K562 (cell line): ENCODE results near the gene CPSF4L. TPM values are rescaled to one million over a fixed set of nuclear protein-coding genes. Genes with fewer than 3 reads are reported as not detected.

Experiments
- ATAC-seq: fragments of 200-7000 bp; cut with Tn5 transposase; 3 replicates; pipeline ENCODE4 v1.9.1; 2020; ENCODE audit warnings: moderate library complexity
- BruUV-seq: library from RNA; stranded (reverse); fragments of 400-500 nt; replicated peaks from 2 replicates; lab custom pipeline; 2021; lab: Mats Ljungman, UMichigan
- CTCF ChIA-PET: fragments of 300-600 bp; formaldehyde crosslinking; extraction: SDS; loops from one replicate; lab custom pipeline; 2021; ENCODE audit warnings: low intra/inter-chr PET ratio; lab: Yijun Ruan, JAX
- POLR2A ChIA-PET: fragments of 300-600, 350-650 bp; sonication (Branson Sonifier 250); formaldehyde crosslinking; extraction: SDS; loops from one replicate; lab custom pipeline; 2021; ENCODE audit warnings: antibody characterized with exemption, inconsistent platforms; lab: Yijun Ruan, JAX
- DNase-seq, 4 experiments: peaks; one replicate each; pipeline versions ENCODE4 v3.0.0 to v3.0.0-alpha.2; 2011 to 2018; ENCODE audit warnings: low spot score in 3 of 4, mixed read lengths in 3 of 4; ENCODE audit errors: extremely low read depth in 1 of 4
- FAIRE-seq: peaks from 2 replicates; lab custom pipeline; 2011; peaks lifted over from hg19 to GRCh38; lab: Jason Lieb, UNC
- H2AFZ ChIP-seq: 2 replicates; pipeline ENCODE4 v1.6.0; 2011; ENCODE audit warnings: low read depth, low read length, control low read depth, inconsistent platforms
- H3K27ac ChIP-seq: fragments of 200-600 bp; 3 replicates; pipeline ENCODE4 v1.8.0; 2011; ENCODE audit warnings: low read depth, mild to moderate bottlenecking, control low read depth, inconsistent platforms, low read length, moderate library complexity, mixed read lengths; ENCODE audit errors: extremely low read depth
- H3K27me3 ChIP-seq, 2 experiments: fragments of 300-600 bp in 1 of 2; 2 replicates in 1 of 2; 3 replicates in 1 of 2; pipeline versions ENCODE4 v1.6.0 to v1.8.0; 2011; ENCODE audit warnings: inconsistent platforms in 2 of 2, low read length in 2 of 2, mild to moderate bottlenecking in 1 of 2, mixed read lengths in 1 of 2, moderate library complexity in 1 of 2; ENCODE audit not compliant: control insufficient read depth in 2 of 2, insufficient read depth in 2 of 2
- H3K36me3 ChIP-seq: fragments of 300-600 bp; 3 replicates; pipeline ENCODE4 v1.8.0; 2011; ENCODE audit warnings: mild to moderate bottlenecking, low read length, inconsistent platforms; ENCODE audit not compliant: control insufficient read depth, insufficient read depth
- H3K4me1 ChIP-seq, 2 experiments: fragments of 200-600 bp in 1 of 2; replicated peaks in 1 of 2; 2 replicates in 1 of 2; 3 replicates in 1 of 2; pipeline versions ENCODE4 v1.5.1 to v1.8.0; 2011; ENCODE audit warnings: inconsistent platforms in 2 of 2, low read length in 2 of 2, mild to moderate bottlenecking in 1 of 2, mixed read lengths in 1 of 2, moderate library complexity in 1 of 2; ENCODE audit not compliant: control insufficient read depth in 2 of 2, insufficient read depth in 2 of 2
- H3K4me2 ChIP-seq: 2 replicates; pipeline ENCODE4 v1.6.1; 2011; ENCODE audit warnings: low read length, control low read depth, inconsistent platforms, mixed read lengths; ENCODE audit not compliant: insufficient read depth
- H3K4me3 ChIP-seq: fragments of 200-600 bp; sonication (generic), shearing (Covaris generic); 2 replicates; pipeline ENCODE4 v1.5.1; 2016; ENCODE audit warnings: control low read depth, inconsistent platforms
- H3K79me2 ChIP-seq: fragments of 200-600 bp; 3 replicates; pipeline ENCODE4 v1.8.0; 2011; ENCODE audit warnings: low read length, inconsistent platforms; ENCODE audit not compliant: control insufficient read depth, insufficient read depth
- H3K9ac ChIP-seq, 2 experiments: 2 replicates each; pipeline versions ENCODE4 v1.6.0 to v1.6.1; 2011; ENCODE audit warnings: low read depth in 2 of 2, low read length in 2 of 2, control low read depth in 1 of 2, inconsistent platforms in 1 of 2, mild to moderate bottlenecking in 1 of 2, mixed read lengths in 1 of 2; ENCODE audit not compliant: insufficient read depth in 1 of 2
- H3K9me1 ChIP-seq: one replicate; pipeline ENCODE4 v1.6.0; 2011; ENCODE audit warnings: inconsistent platforms, mild to moderate bottlenecking, low read length, moderate library complexity; ENCODE audit not compliant: control insufficient read depth, insufficient read depth
- H3K9me3 ChIP-seq: replicated peaks from 2 replicates; pipeline ENCODE4 v1.5.1; 2011; ENCODE audit warnings: low read depth, low read length, inconsistent platforms; ENCODE audit not compliant: control insufficient read depth, insufficient read depth
- H4K20me1 ChIP-seq: replicated peaks from 2 replicates; pipeline ENCODE4 v1.6.1; 2011; ENCODE audit warnings: low read length, inconsistent platforms, mixed read lengths; ENCODE audit not compliant: control insufficient read depth, insufficient read depth
- IFI16 ChIP-seq: fragments of 250-450 bp; sonication (Bioruptor Pico); IDR thresholded peaks from 2 replicates; pipeline ENCODE4 v2.1.2; 2022; ENCODE audit warnings: mild to moderate bottlenecking, inconsistent platforms
- JUN ChIP-seq, 2 experiments: sonication (generic) in 1 of 2; formaldehyde crosslinking in 1 of 2; IDR thresholded peaks; 2 replicates each; pipeline versions ENCODE4 v1.6.1 to v1.8.0; 2012 to 2022; ENCODE audit warnings: borderline replicate concordance in 2 of 2, mild to moderate bottlenecking in 2 of 2, improper control_type of control experiment in 1 of 2, low read depth in 1 of 2, low read length in 1 of 2, missing genetic modification reagents in 1 of 2
- KDM1A ChIP-seq, 2 experiments: fragments of 450-650 bp; IDR thresholded peaks; 2 replicates each; pipeline ENCODE4 v1.6.1; 2016; ENCODE audit warnings: mild to moderate bottlenecking in 2 of 2
- KLF1 ChIP-seq: fragments of 450-650 bp; IDR thresholded peaks from 2 replicates; pipeline ENCODE4 v1.6.1; 2016; ENCODE audit warnings: missing genetic modification characterization, missing compliant biosample characterization
- MAFK ChIP-seq: IDR thresholded peaks from 2 replicates; pipeline ENCODE4 v1.6.1; 2011; ENCODE audit warnings: low read length, improper control_type of control experiment
- MEF2A ChIP-seq: IDR thresholded peaks from 2 replicates; pipeline ENCODE4 v1.6.1; 2011; ENCODE audit warnings: low read depth, mild to moderate bottlenecking, low read length, moderate library complexity; ENCODE audit not compliant: control insufficient read depth
- MYC ChIP-seq, 2 experiments: fragments of 250-450 bp in 1 of 2; sonication (Bioruptor Pico) in 1 of 2; IDR thresholded peaks; 2 replicates each; pipeline versions ENCODE4 v1.5.1 to v1.6.1; 2012 to 2021; ENCODE audit warnings: low read depth in 2 of 2, borderline replicate concordance in 1 of 2, improper control_type of control experiment in 1 of 2, low read length in 1 of 2, mild to moderate bottlenecking in 1 of 2, moderate library complexity in 1 of 2
- RBBP5 ChIP-seq: fragments of 200-600 bp; sonication (generic); IDR thresholded peaks from 2 replicates; pipeline ENCODE4 v1.6.1; 2012; ENCODE audit warnings: borderline replicate concordance, mild to moderate bottlenecking, low read length, control low read depth, inconsistent platforms; ENCODE audit not compliant: insufficient read depth, poor library complexity, severe bottlenecking
- SIN3B ChIP-seq: fragments of 450-650 bp; IDR thresholded peaks from 2 replicates; pipeline ENCODE4 v1.6.1; 2017; ENCODE audit warnings: low read depth, mild to moderate bottlenecking, moderate library complexity
- TFAM ChIP-seq: fragments of 250-450 bp; sonication (Bioruptor Pico); conservative IDR thresholded peaks from 2 replicates; pipeline ENCODE4 v1.5.0; 2021; ENCODE audit warnings: mild to moderate bottlenecking, moderate library complexity
- WGBS: fragments of 100-300 bp; shearing (Covaris generic); methylation state at CpG from one replicate; pipeline ENCODE4 v1.1.6; 2016; ENCODE audit warnings: low coverage, mixed read lengths; ENCODE audit not compliant: insufficient coverage; ENCODE audit errors: missing lambda C conversion rate; 5-methylcytosine and 5-hydroxymethylcytosine counted together
- in situ Hi-C: fragments of 300-500 bp; cut with MboI; formaldehyde crosslinking; loops from 4 replicates; pipeline ENCODE4 v1.15.0; 2018; ENCODE audit warnings: inconsistent platforms, mixed read lengths
- intact Hi-C: fragments of 100-400 bp; cut with micrococcal nuclease; formaldehyde crosslinking; loops from 2 replicates; pipeline ENCODE4 v1.14.2; 2022
- polyA plus RNA-seq, 8 experiments: library from polyadenylated mRNA; depleted of rRNA in 4 of 8; stranded (reverse) in 5 of 8; unstranded in 3 of 8; fragments of >200 nt; fragmentation: Nextera tagmentation in 2 of 8; fragmentation: Illumina TruSeq in 1 of 8; extraction: Ambion mirVana in 2 of 8; extraction: Trizol in 1 of 8; gene quantifications; 2 replicates each; pipeline versions ENCODE4 v1.2.1 to v1.2.3, GENCODE V29; 2011 to 2014; ENCODE audit warnings: inconsistent platforms in 1 of 8, missing spikeins in 1 of 8
- total RNA-seq, 7 experiments: library from RNA; depleted of rRNA in 6 of 7; stranded (reverse); fragments of >200 nt in 6 of 7; fragmentation: Illumina TruSeq in 2 of 7; extraction: Trizol in 2 of 7; gene quantifications; 2 replicates each; pipeline versions ENCODE4 v1.2.1 to v1.2.3, GENCODE V29; 2011 to 2021; ENCODE audit warnings: low replicate concordance in 1 of 7
- TF ChIP-seq, protein P1 (sequence below): fragments of 250-450 bp; sonication (Bioruptor Pico); IDR thresholded peaks from 2 replicates; pipeline ENCODE4 v1.5.0; 2021
- TF ChIP-seq, protein P2 (sequence below): fragments of 450-650 bp; IDR thresholded peaks from 2 replicates; pipeline ENCODE4 v1.6.1; 2016; ENCODE audit warnings: missing biosample characterization, missing genetic modification characterization
- TF ChIP-seq, protein P3 (sequence below), 2 experiments: IDR thresholded peaks; 2 replicates each; pipeline ENCODE4 v1.6.1; 2011; ENCODE audit warnings: borderline replicate concordance in 1 of 2, control low read depth in 1 of 2, low read depth in 1 of 2, low read length in 1 of 2, mild to moderate bottlenecking in 1 of 2, mixed read lengths in 1 of 2, moderate library complexity in 1 of 2; ENCODE audit not compliant: insufficient read depth in 1 of 2, insufficient read length in 1 of 2, poor library complexity in 1 of 2, severe bottlenecking in 1 of 2; ENCODE audit errors: extremely low read depth in 1 of 2
- TF ChIP-seq, protein P4 (sequence below): fragments of 450-650 bp; IDR thresholded peaks from 2 replicates; pipeline ENCODE4 v1.6.1; 2016; ENCODE audit warnings: antibody characterized with exemption
- TF ChIP-seq, protein P5 (sequence below): fragments of 450-650 bp; formaldehyde crosslinking; IDR thresholded peaks from 2 replicates; pipeline ENCODE4 v1.4.0; 2020; ENCODE audit warnings: mild to moderate bottlenecking, moderate library complexity

The CPSF4L gene
- total and polyA plus RNA-seq, 9 of the 15 experiments (the other 6 are each of a cell fraction or from before 2014, with no cell fraction given): not detected

DNA sequence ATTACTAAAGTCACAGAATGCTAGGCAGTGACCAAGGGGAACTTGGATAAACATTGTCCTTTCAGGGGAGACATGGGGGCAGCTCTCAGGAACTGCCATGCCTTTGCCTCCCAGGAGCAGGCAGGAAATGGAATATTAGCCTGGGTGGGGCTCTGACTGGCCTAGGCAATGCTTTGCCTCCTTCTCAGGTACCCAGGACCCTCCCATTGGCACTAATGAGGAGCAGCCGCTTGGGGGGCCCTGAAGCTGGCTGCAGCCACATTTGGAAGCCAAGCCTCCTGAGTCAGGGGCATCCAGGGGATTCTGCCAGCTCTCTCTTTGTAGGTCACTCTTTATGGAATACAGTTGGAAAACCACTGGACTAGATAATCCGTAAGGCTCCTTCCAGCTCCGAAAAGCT is 5.5 kb downstream of the CPSF4L start:
- Histone ChIP-seq H3K9ac (no peak overlapping the region), H3K4me2 (no peak overlapping the region), H3K27me3 (peaks cover 4 to 9% of the 10 kb centered on the region in 2 experiments; a peak in 3 of 5 replicates), H3K9me1 (no peaks in the 10 kb centered on the region), H2AFZ (no peak overlapping the region), H3K36me3 (no peaks in the 10 kb centered on the region), H3K9me3 (no peaks in the 10 kb centered on the region), H3K79me2 (no peaks in the 10 kb centered on the region), H3K27ac (no peak overlapping the region), H3K4me3 (no peak overlapping the region), H3K4me1 (no peaks in the 10 kb centered on the region; a peak in 1 of 5 replicates), H4K20me1 (0 out of 2 replicates have a peak, but pooled peaks cover 3% of the 10 kb centered on the region)
- ATAC-seq (no peak), DNase-seq (no peak), FAIRE-seq (no peak)
- in situ Hi-C loops (loop anchor here (5.0 kb wide), 1 partner anchor 116 kb away; no protein-coding TSS in a partner anchor), intact Hi-C loops (loop anchor here (5.0 kb wide), 1 partner anchor 56 kb away; the partner anchor contains the start of gene CDC42EP4)
- ChIA-PET POLR2A (interaction anchor here (0.6 to 1.0 kb wide), 3 partner anchors 62 to 114 kb away, joined by 3 to 4 read pairs (median 3); no protein-coding TSS in a partner anchor), CTCF (interaction anchor here (1.0 to 2.3 kb wide), 5 partner anchors 109 to 531 kb away, joined by 3 to 72 read pairs (median 4); no protein-coding TSS in a partner anchor)
- no TSS peak for BruUV-seq
- 72% methylated on average over 3 of the region's 3 CpGs for WGBS
- no peak for TF ChIP-seq MEF2A
- TF ChIP-seq, protein P1, sequence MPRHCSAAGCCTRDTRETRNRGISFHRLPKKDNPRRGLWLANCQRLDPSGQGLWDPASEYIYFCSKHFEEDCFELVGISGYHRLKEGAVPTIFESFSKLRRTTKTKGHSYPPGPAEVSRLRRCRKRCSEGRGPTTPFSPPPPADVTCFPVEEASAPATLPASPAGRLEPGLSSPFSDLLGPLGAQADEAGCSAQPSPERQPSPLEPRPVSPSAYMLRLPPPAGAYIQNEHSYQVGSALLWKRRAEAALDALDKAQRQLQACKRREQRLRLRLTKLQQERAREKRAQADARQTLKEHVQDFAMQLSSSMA: no peak
- TF ChIP-seq MYC (IDR thresholded peaks at IDR 0.05; ENCODE audit: low read depth, low read length): no peak
- TF ChIP-seq MYC (CRISPR knock-in tag; IDR thresholded peaks at IDR 0.05; ENCODE audit: borderline replicate concordance, low read depth): no peak
- no peak for TF ChIP-seq MAFK
- TF ChIP-seq IFI16: no peak
- TF ChIP-seq, protein P2, sequence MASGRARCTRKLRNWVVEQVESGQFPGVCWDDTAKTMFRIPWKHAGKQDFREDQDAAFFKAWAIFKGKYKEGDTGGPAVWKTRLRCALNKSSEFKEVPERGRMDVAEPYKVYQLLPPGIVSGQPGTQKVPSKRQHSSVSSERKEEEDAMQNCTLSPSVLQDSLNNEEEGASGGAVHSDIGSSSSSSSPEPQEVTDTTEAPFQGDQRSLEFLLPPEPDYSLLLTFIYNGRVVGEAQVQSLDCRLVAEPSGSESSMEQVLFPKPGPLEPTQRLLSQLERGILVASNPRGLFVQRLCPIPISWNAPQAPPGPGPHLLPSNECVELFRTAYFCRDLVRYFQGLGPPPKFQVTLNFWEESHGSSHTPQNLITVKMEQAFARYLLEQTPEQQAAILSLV (tag): no peak
- no peak for TF ChIP-seq RBBP5
- TF ChIP-seq SIN3B: no peak
- TF ChIP-seq, protein P3, sequence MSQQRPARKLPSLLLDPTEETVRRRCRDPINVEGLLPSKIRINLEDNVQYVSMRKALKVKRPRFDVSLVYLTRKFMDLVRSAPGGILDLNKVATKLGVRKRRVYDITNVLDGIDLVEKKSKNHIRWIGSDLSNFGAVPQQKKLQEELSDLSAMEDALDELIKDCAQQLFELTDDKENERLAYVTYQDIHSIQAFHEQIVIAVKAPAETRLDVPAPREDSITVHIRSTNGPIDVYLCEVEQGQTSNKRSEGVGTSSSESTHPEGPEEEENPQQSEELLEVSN (IDR thresholded peaks at IDR 0.05; ENCODE audit: borderline replicate concordance in 1 of 2, extremely low read depth in 1 of 2, insufficient read depth in 1 of 2, insufficient read length in 1 of 2, low read depth in 1 of 2, low read length in 1 of 2, poor library complexity in 1 of 2, severe bottlenecking in 1 of 2): no peak
- TF ChIP-seq, protein P4, sequence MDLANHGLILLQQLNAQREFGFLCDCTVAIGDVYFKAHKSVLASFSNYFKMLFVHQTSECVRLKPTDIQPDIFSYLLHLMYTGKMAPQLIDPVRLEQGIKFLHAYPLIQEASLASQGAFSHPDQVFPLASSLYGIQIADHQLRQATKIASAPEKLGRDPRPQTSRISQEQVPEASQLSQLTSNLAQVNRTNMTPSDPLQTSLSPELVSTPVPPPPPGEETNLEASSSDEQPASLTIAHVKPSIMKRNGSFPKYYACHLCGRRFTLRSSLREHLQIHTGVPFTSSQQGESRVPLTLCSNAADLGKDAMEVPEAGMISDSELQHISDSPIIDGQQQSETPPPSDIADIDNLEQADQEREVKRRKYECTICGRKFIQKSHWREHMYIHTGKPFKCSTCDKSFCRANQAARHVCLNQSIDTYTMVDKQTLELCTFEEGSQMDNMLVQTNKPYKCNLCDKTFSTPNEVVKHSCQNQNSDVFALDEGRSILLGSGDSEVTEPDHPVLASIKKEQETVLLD: no peak
- TF ChIP-seq KLF1: no peak
- no peak for TF ChIP-seq JUN (IDR thresholded peaks at IDR 0.05; ENCODE audit: borderline replicate concordance, low read depth, low read length)
- no peak for TF ChIP-seq JUN (CRISPR knock-in tag; IDR thresholded peaks at IDR 0.05; ENCODE audit: borderline replicate concordance)
- TF ChIP-seq TFAM (CRISPR knock-in tag): no peak
- no peak for TF ChIP-seq KDM1A (IDR thresholded peaks at IDR 0.05)
- TF ChIP-seq, protein P5, sequence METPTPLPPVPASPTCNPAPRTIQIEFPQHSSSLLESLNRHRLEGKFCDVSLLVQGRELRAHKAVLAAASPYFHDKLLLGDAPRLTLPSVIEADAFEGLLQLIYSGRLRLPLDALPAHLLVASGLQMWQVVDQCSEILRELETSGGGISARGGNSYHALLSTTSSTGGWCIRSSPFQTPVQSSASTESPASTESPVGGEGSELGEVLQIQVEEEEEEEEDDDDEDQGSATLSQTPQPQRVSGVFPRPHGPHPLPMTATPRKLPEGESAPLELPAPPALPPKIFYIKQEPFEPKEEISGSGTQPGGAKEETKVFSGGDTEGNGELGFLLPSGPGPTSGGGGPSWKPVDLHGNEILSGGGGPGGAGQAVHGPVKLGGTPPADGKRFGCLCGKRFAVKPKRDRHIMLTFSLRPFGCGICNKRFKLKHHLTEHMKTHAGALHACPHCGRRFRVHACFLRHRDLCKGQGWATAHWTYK: no peak
